A673 (cell line): ENCODE measurements around the gene SMIM31.

Experiments used
- EZH2 ChIP-seq: fragments of 200-600 bp; sonication (generic); IDR thresholded peaks from 2 replicates; pipeline ENCODE4 v1.6.1; 2017; ENCODE audit warnings: borderline replicate concordance, low read depth, mild to moderate bottlenecking, mixed read lengths, antibody characterized with exemption, low read length; ENCODE audit not compliant: poor library complexity, severe bottlenecking
- TF ChIP-seq, protein P1 (sequence below): fragments of 300-800, 200-600 bp; sonication (generic); conservative IDR thresholded peaks from 2 replicates; pipeline ENCODE4 v1.5.1; 2017; ENCODE audit warnings: low read depth, mild to moderate bottlenecking, antibody characterized with exemption, low read length, moderate library complexity, mixed read lengths

DNA sequence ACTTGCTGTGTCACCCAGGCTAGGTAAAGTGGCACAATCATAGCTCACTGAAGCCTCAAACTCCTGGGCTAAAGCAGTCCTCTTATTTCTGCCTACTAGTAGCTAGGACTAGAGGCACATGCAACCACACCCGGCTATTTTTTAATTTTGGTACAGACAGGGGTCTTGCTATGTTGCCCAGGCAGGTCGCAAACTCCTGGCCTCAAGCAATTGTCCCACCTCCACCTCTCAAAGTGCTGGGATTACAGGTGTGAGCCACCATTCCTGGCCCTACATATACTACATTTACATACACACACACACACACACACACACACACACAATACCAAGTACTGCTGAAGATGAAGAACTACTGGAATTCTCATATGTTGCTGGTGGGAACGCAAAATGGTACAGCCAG is 26.9 kb downstream of the SMIM31 start:
- TF ChIP-seq EZH2, result no peak
- TF ChIP-seq, protein P1, sequence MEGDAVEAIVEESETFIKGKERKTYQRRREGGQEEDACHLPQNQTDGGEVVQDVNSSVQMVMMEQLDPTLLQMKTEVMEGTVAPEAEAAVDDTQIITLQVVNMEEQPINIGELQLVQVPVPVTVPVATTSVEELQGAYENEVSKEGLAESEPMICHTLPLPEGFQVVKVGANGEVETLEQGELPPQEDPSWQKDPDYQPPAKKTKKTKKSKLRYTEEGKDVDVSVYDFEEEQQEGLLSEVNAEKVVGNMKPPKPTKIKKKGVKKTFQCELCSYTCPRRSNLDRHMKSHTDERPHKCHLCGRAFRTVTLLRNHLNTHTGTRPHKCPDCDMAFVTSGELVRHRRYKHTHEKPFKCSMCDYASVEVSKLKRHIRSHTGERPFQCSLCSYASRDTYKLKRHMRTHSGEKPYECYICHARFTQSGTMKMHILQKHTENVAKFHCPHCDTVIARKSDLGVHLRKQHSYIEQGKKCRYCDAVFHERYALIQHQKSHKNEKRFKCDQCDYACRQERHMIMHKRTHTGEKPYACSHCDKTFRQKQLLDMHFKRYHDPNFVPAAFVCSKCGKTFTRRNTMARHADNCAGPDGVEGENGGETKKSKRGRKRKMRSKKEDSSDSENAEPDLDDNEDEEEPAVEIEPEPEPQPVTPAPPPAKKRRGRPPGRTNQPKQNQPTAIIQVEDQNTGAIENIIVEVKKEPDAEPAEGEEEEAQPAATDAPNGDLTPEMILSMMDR, result no peak
